Measurements from ENCODE around the gene KCNE4. TPM values are rescaled to one million over a fixed set of nuclear protein-coding genes. Genes with fewer than 3 reads are reported as not detected.

KCNE4 gene
- total RNA-seq, 1 donor from 2014 or later = 6.7 TPM

DNA sequence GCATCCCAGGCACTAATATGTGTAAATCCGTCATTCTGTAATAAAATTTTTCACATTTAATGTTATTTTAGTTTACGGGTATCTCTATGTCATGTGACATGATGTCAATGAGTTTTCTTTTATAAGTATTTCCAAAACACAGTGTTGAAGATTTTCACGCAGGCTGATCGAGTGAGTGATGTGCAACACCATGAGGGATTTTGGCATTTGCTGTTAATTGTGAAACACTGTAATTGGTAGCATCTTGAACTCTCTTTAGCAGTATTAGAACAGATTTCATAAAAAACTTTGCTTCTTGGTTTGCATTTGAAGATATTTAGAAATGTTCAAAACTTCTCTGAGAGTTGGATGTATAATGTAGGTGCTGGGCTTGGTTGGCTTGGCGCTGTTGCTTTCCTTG, 35.5 kb downstream of the KCNE4 start:
- DNase-seq = no peak

DNA sequence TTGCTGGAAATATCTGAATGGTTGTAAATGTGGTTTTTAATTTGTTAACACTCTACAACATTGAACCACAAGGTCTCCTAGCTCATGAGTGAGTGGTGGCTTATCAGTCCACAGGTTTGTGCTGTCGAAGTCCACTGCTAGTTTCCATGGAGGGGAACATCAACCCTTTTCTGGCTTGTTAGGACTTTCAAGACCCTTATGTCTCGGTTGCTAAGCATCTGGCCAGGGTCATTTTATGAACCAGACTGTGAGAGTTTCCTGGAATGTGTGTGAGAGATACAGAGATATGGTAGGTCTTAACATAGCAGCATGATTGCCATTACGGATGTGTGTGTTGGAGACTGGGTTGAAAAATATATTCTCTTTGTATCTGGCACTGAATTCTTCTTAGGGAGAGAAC, 36.9 kb downstream of the KCNE4 start:
- DNase-seq = no peak

DNA sequence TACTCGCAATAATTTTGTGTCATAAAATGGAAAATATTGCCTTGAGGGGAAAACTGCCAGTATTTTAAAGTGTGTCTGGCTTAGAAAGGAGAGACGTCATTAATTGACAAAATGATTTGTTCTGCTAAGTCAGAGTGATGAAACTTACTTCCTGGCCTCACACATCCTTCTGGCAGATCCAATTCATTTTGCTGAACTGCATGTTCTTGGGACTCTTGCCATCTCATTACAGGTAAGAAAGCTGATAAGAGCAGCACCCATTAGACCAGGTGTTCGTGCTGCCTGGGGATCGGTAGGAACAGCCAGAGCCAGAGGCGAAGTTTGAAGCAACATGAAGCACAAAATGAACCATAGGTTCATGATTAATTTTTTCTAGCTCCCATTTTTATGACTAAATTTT, 38.0 kb downstream of the KCNE4 start:
- DNase-seq = no peak

DNA sequence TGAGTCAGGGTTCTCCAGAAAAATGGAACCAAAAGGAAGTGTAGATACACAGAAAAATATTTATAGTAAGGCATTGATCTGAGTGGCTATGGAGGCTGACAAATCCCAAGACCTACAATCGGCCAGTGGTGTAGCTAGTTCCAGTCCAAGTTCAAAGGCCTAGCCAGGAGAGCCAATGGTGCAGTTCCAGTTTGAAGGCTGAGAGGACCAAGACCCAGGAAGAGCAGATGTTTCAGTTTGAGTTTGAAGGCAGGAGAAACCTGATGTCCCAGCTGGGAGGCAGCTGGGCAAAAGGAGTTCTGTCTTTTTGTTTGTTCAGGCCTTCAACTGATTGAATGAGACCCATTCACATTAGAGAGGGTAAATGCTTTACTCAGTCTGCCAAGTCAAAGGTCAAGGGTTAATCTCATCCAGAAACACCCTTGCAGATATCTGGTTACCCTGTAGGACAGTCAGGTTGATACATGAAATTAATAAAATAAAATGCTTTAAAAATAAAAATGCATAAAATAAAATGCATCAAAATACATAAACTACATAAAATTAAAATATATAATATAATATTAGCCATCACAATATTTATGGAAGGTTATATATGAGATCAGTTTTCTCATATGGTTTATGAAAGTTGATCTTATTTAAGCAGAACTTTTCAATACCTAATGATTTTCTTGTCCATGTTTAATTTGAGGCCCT, 38.7 kb downstream of the KCNE4 start:
- DNase-seq = no peak

DNA sequence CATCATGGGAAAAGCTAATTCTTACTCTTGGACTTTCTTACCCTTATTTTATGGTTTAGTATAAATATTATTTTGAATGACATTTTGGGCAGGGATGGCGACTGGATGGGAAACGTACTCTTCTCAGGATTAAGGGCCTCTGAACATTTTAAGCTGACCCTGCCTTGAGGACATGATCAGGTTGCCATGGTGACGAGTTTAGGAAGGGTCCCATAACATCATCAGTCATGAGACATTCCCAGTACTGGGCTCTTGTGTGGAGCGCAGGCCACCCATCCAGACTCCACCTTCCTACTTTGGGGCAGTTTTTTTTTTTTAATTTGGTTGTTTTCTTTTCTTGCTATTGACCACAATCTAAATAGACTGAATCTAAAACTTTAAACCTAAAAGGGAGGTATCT, 40.7 kb downstream of the KCNE4 start:
- DNase-seq = no peak

DNA sequence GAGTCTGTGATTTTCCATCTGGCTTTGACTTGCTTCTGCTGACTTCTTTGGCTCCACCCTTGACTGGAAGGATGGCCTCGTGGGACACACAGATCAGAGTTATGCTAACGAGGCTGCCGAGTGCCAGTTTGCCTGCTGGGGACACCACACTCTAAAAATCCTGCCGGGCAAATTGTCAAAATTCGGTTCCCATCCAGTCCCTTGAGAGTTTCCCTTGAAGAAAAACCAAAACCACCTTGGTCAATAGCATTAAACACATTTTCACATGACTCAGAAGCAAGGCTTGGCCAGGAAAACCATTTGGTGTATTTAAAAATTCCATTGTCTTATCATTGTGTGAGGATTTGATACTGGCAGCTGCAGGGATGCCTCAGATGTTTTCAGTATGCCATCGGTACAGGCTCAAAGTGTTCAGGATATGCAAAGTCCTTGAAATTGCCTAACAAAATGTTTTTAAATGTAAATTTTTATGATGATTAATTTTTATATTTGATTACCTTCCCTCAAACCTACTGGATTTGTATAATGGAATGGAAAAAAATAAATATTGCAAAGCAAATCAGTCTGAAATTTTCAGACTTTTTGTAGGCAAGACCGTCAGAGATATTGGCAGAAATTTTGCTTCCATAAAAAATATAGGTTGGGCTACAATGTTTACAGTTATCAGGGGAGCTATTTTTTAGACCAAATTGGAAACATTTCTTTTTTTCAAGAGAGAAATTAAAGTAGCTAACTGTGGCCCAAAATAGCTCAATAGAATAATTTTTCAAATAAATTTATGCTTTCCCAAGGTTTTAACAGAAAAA, 41.6 kb downstream of the KCNE4 start:
- peak; percentile 58 for DNase-seq

DNA sequence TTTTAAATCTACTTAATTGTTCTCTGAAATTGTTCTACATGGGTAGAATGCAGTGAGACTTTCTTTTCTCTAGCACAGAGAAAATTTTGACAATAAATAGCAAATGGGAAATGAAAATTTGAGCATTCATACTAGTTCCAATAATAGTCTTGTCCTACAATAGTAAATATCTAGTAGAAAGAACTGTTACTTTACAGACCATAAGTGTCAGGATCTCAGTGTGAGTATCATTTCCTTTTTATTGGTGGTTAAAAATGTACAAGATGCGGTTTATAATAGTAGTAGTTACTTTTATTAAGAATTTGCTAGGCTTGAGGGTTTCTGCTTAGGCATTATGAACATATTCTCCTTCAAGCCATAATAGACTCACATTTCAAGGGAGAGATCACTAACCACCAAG, 43.2 kb downstream of the KCNE4 start:
- no peak for DNase-seq

DNA sequence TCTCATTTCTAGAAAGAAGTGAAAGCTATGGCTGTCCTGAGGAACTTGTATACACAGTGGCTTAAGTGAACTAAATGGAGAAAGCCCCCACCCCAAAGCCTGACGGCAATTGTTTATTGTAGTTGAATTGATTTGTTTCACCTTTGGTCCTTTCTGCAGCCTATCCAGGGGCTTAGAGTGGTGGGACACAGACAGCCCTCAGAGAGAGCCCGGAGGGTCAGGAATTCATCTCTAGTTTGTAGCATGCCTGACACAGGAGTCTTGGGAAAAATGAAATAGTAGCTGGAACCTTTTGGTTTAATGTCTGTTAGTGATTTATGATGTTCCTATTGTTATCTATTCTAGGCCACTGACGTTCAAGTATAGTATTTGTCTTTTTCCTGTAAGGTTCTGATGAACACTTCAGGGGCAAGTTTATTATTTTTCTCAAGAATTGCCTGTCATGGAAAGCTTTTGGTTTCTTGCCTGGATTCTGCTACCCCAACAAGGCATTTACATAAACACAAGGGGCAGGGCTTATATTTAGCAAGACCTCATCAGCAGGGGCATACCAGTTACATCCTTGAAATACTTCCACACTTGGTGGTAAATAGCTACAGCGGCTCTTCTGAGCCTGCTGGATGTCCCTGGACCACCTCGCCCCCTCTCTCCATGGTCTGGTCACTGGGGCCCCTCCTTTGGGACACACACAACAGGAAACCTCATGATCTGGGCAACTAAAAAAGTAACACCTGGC, 44.4 kb downstream of the KCNE4 start:
- no peak for DNase-seq

DNA sequence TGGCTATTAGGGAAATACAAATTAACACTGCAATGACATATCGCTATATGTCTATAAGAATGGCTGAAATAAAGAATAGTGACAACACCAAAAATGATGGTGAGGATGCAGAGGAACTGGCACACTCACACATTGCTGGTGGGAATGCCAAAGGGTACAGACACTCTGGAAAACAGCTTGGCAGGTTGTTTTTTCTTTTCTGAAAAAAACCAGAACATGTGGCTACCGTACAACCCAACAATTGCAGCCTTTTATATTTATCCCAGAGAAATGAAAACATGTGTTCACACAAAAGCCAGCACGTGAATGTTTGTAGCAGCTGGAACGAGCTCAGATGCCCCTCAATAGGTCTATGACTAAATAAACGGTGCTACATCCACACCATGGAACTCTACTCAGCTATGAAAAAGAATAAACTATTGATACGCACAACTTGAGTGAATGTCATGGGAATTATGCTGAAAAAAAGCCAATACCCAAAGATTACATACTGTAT, 45.9 kb downstream of the KCNE4 start:
- DNase-seq = no peak

DNA sequence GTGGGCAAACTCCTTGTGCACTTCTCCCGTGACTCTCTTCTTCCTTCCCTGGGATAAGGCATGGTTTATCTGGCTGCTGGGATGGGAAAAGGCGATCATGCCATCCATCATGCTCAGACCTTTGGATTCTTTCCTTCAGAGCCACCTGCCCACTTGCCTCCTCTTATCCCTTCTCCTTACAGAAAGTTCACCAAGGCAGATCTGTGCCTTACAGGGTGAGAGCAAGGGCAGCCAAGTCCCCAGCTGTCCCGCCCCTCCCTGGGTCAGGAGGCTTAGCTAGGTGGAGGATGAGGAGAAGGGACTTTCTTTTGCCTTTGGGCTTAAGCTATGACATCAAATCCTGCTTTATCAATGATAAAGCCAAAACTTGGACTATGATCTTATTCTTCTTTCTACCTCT, 47.6 kb downstream of the KCNE4 start:
- no peak for DNase-seq

DNA sequence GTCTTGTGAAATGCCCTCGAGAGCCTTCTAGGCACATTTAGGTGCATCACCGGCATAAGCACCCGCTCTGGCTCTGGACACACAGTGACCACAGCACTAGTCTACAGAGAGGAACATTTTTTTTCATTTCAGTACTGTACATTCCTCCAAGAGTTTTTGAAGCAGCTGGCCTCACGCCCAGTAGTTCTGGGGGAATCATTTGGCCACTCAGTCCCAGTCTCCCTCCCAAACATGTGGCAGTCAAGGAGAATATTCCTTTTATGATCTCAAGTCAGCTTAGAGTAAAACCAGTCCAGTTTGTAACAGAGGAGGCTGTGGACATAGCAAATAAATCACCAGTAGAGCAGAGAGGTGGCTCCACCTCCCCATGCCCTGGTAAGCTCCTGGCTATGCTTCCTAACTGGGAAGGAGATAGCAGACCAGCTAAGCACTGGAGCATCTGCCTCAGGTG, 48.1 kb downstream of the KCNE4 start:
- DNase-seq = peak; percentile 80

DNA sequence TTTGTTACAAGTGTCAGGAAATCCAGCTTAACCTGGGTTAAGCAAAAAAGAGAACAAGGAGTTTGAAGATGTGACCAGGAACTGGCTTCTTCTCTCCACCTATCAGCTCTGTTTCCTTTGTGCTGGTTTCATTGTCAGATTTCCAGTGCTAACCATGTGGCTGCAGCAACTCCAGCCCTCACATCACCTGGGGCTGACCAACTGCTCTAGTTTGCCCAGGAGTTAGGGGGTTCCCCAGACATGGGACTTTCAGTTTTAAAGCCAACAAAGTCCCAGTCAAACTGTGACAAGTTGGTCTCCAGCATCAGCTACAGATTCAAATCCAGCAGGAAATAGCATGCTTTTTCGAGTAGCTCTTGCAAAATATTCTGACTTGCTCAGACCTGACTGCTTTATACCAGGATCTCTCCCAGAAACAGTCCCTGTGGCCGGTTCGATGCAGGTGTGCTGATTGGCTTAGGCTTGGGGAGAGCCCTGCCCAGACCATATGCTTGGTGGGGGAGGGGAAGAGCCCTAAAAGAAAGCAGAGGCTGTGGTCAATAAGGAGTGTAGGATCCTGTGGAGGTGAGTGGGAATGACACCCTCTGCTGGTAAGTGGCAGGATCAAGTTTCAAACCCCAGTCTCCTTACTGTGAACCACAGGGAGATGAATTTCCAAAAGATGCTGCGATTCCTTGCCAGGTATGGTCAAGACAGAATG, 49.5 kb downstream of the KCNE4 start:
- no peak for DNase-seq

DNA sequence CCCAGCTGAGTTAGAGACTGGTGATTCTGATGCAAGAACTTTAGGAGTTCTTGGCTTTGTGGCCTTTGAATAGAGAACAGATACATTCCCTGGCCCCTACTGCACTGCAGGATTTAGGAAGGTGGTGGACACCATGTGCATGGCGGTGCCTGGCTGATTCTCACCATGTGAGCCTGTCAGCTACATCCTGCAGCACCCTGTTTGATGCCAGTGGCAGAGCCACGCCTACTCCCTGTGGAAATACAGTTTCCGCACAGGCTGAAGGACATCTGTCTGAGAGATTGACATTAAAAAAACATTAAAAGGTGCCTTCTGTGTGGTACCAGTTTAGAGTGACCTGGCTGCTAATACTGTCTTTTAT, 50.0 kb downstream of the KCNE4 start:
- no peak for DNase-seq

DNA sequence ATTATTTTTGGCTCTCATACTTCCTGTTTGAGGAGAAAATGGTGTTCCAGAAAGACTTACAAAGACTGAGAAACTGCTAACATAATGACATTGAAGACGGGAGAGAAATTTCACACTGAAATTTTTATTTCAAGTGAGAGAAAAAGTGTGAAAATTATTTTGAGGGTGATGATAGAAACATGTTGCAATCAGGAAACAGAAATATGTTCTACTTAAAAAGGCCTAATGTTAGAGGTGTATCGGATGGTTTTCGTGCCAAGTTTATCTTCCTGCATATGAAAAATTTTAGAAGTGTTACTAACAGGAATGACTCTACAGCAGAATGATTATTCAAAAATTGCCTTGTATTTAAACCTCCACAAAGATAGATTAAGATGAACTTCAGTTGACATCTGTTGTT, 50.5 kb downstream of the KCNE4 start:
- no peak for DNase-seq

DNA sequence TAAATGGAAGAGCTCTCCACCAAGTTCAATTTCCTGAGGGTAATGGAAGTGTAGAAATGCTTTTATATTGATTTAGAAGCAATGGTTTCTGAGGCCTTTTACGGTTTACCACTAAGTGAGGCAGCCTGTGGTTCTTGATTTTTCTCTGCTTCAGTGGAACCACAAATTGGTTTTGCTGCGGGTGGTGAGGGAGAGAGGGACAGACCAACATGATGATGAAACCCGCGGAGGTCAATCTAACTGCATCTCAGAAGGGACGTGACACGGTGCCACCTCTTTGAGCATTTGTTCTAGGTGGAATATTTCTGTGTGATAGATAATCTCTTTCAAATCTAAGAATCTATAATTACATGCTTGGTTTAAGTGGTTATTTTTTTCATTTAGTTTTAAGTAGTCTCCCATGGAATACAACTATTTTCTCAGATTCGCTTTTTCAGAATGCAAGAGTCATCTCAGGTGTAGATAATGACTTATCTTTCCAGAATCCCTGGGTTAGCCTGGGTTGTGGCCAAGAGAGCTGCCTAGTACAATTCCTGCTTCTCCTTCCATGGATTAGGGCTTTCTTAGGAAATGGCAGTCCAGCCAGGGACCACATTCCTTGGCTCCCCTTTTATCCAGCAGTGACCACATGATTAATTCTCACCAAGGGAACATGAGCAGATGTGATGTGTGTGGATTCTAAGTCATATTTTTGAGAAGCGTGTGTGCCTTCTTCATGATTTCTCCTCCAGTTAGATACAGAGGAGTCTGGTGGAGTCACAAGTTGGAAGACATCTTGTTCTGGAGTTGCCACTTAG, 52.5 kb downstream of the KCNE4 start:
- DNase-seq = no peak

Other genes starting within 250 kb of the KCNE4 start
- 94.4 TPM for gene ACSL3, start 191.2 kb upstream of the KCNE4 start, total RNA-seq